ENCODE data around the gene OLFM2.
"Not testable (repeated sequence)": the region's sequence is repeated elsewhere in the genome, so short reads cannot be mapped to it uniquely, and the experiment has no call there.

Gene OLFM2

GRCh38 chr19:9953802-9954542 is 17.7 kb upstream of the OLFM2 start:
- Histone ChIP-seq H3K4me2 (ENCODE audit: low read length) (no peak overlapping the region), H3K9ac (no peak overlapping the region), H3K4me3 (ENCODE audit: low read depth, low read length) (no peak overlapping the region), H3K27ac (no peak overlapping the region), H3K27me3 (ENCODE audit: control insufficient read depth, insufficient read depth, low read length) (no peaks in the 10 kb centered on the region), H3K36me3 (ENCODE audit: control insufficient read depth, insufficient read depth, low read length) (no peaks in the 10 kb centered on the region), H3K9me3 (ENCODE audit: control insufficient read depth, low read length) (no peaks in the 10 kb centered on the region), H3K4me1 (no peaks in the 10 kb centered on the region), H3K79me2 (no peaks in the 10 kb centered on the region), H2AFZ (no peak overlapping the region)
- TF ChIP-seq CTCF (IDR thresholded peaks at IDR 0.05) = no peak

DNA sequence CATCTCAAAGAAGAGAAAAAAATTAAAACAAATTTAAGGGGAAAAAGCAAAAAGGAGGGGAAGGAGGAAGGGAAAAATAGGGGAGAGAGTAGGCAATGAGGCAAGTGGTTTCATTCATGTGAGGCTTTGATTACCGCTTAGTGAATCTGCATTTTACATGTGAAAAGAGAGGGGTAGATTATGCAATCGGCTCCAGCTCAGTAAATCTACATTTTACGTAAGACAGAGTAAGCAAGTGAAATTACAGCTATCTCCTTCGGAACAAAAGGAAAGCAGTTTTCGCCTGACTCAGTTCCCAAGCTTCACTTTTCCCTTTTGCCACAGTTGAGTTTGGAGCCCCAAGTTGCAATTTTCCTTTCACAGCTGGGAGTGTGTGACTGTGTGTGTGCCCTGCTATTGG is 16.0 kb upstream of the OLFM2 start:
- no peaks in the 10 kb centered on the region for H3K9me3 ChIP-seq (ENCODE audit: control insufficient read depth, low read length)
- H3K4me1 ChIP-seq = no peaks in the 10 kb centered on the region
- H3K27ac ChIP-seq = no peak overlapping the region
- H2AFZ ChIP-seq = no peak overlapping the region
- H3K36me3 ChIP-seq (ENCODE audit: control insufficient read depth, insufficient read depth, low read length) = no peaks in the 10 kb centered on the region
- no peaks in the 10 kb centered on the region for H3K27me3 ChIP-seq (ENCODE audit: control insufficient read depth, insufficient read depth, low read length)
- TF ChIP-seq CTCF (IDR thresholded peaks at IDR 0.05) = no peak
- no peak overlapping the region for H3K9ac ChIP-seq
- no peak overlapping the region for H3K4me2 ChIP-seq (ENCODE audit: low read length)
- no peak overlapping the region for H3K4me3 ChIP-seq (ENCODE audit: low read depth, low read length)
- no peaks in the 10 kb centered on the region for H3K79me2 ChIP-seq

GRCh38 chr19:9947441-9947840 is 11.1 kb upstream of the OLFM2 start:
- no peaks in the 10 kb centered on the region for H3K27me3 ChIP-seq (ENCODE audit: control insufficient read depth, insufficient read depth, low read length)
- no peak overlapping the region for H2AFZ ChIP-seq
- no peak overlapping the region for H3K4me3 ChIP-seq (ENCODE audit: low read depth, low read length)
- no peak overlapping the region for H3K9ac ChIP-seq
- H3K4me2 ChIP-seq (ENCODE audit: low read length) = no peak overlapping the region
- no peaks in the 10 kb centered on the region for H3K79me2 ChIP-seq
- no peak for TF ChIP-seq CTCF (IDR thresholded peaks at IDR 0.05)
- H3K36me3 ChIP-seq (ENCODE audit: control insufficient read depth, insufficient read depth, low read length) = no peaks in the 10 kb centered on the region
- H3K9me3 ChIP-seq (ENCODE audit: control insufficient read depth, low read length) = no peaks in the 10 kb centered on the region
- H3K4me1 ChIP-seq = no peaks in the 10 kb centered on the region
- H3K27ac ChIP-seq = no peak overlapping the region

GRCh38 chr19:9946528-9947125 is 10.3 kb upstream of the OLFM2 start:
- not testable (repeated sequence) for H3K9me3 ChIP-seq (ENCODE audit: control insufficient read depth, low read length); H3K36me3 ChIP-seq (ENCODE audit: control insufficient read depth, insufficient read depth, low read length); H3K4me1 ChIP-seq; H3K27ac ChIP-seq; H3K27me3 ChIP-seq (ENCODE audit: control insufficient read depth, insufficient read depth, low read length); H3K4me3 ChIP-seq (ENCODE audit: low read depth, low read length); H3K9ac ChIP-seq; H3K79me2 ChIP-seq; H3K4me2 ChIP-seq (ENCODE audit: low read length); H2AFZ ChIP-seq

GRCh38 chr19:9945319-9945966 is 9.1 kb upstream of the OLFM2 start:
- Histone ChIP-seq H2AFZ (no peak overlapping the region), H3K9ac (no peak overlapping the region), H3K79me2 (no peaks in the 10 kb centered on the region), H3K27ac (no peak overlapping the region), H3K4me3 (ENCODE audit: low read depth, low read length) (no peak overlapping the region), H3K4me2 (ENCODE audit: low read length) (no peak overlapping the region), H3K9me3 (ENCODE audit: control insufficient read depth, low read length) (no peaks in the 10 kb centered on the region), H3K27me3 (ENCODE audit: control insufficient read depth, insufficient read depth, low read length) (no peaks in the 10 kb centered on the region), H3K36me3 (ENCODE audit: control insufficient read depth, insufficient read depth, low read length) (no peaks in the 10 kb centered on the region), H3K4me1 (no peaks in the 10 kb centered on the region)
- TF ChIP-seq CTCF (IDR thresholded peaks at IDR 0.05) = no peak

Data from parathyroid adenoma (tissue), 2 donors.